A549 (cell line): ENCODE results near the gene CTNNA3. TPM values are rescaled to one million over a fixed set of nuclear protein-coding genes. Genes with fewer than 3 reads are reported as not detected.

Source experiments
- ATAC-seq, 2 experiments: fragments of 200-7000 bp in 1 of 2; fragments of >200 bp in 1 of 2; cut with Nextera tagmentation in 1 of 2; cut with Tn5 transposase in 1 of 2; 3 replicates each; pipeline versions ENCODE4 v1.8.0 to v1.9.1; 2018 to 2020; ENCODE audit warnings: mild to moderate bottlenecking in 1 of 2, moderate library complexity in 1 of 2
- CTCF ChIA-PET: fragments of 300-600 bp; sonication (Branson Sonifier 250); formaldehyde crosslinking; extraction: SDS; loops from one replicate; lab custom pipeline; 2021; ENCODE audit warnings: antibody characterized with exemption, inconsistent platforms; lab: Yijun Ruan, JAX
- POLR2A ChIA-PET: fragments of 350-600 bp; formaldehyde crosslinking; extraction: SDS; loops from one replicate; lab custom pipeline; 2021; ENCODE audit warnings: antibody characterized with exemption, inconsistent platforms; lab: Yijun Ruan, JAX
- DNase-seq, 2 experiments: peaks; one replicate each; pipeline versions ENCODE4 v3.0.0 to v3.0.0-alpha.2; 2011 to 2016; ENCODE audit warnings: low read depth in 1 of 2, low spot score in 1 of 2
- FAIRE-seq: peaks from 2 replicates; lab custom pipeline; 2011; peaks lifted over from hg19 to GRCh38; lab: Jason Lieb, UNC
- H3K27ac ChIP-seq, 2 experiments: fragments of >200 bp; sonication (Bioruptor Twin); formaldehyde crosslinking; 3 replicates each; pipeline ENCODE4 v1.5.1; 2016 to 2017
- H3K4me1 ChIP-seq: fragments of >200 bp; sonication (Bioruptor Twin); formaldehyde crosslinking; 3 replicates; pipeline ENCODE4 v1.6.1; 2016
- H3K4me2 ChIP-seq: fragments of >200 bp; sonication (Bioruptor Twin); formaldehyde crosslinking; 3 replicates; pipeline ENCODE4 v1.6.1; 2016
- H3K4me3 ChIP-seq: fragments of >200 bp; sonication (Bioruptor Twin); formaldehyde crosslinking; 3 replicates; pipeline ENCODE4 v1.5.1; 2016
- H3K9me3 ChIP-seq: fragments of >200 bp; sonication (Bioruptor Twin); formaldehyde crosslinking; 3 replicates; pipeline ENCODE4 v1.6.1; 2016
- BHLHE40 ChIP-seq: IDR thresholded peaks from 2 replicates; pipeline ENCODE4 v1.6.1; 2012; ENCODE audit warnings: low read depth, low read length, inconsistent platforms
- CHD2 ChIP-seq: fragments of 150-350 bp; IDR thresholded peaks from 2 replicates; pipeline ENCODE4 v1.6.1; 2014; ENCODE audit warnings: low read length; ENCODE audit not compliant: partially characterized antibody
- CHD4 ChIP-seq: fragments of 200-600 bp; sonication (generic); IDR thresholded peaks from 2 replicates; pipeline ENCODE4 v1.6.1; 2016; ENCODE audit warnings: antibody characterized with exemption, mild to moderate bottlenecking, borderline replicate concordance
- EP300 ChIP-seq, 2 experiments: fragments of >200 bp; sonication (Bioruptor Twin); formaldehyde crosslinking; IDR thresholded peaks; 2 replicates in 1 of 2; 3 replicates in 1 of 2; pipeline ENCODE4 v1.6.1; 2016 to 2017
- ESRRA ChIP-seq: fragments of 150-350 bp; IDR thresholded peaks from 2 replicates; pipeline ENCODE4 v1.6.1; 2014; ENCODE audit warnings: mild to moderate bottlenecking, low read length, borderline replicate concordance
- FOSB ChIP-seq: fragments of 250-450 bp; sonication (Bioruptor Pico); IDR thresholded peaks from 2 replicates; pipeline ENCODE4 v1.5.0; 2020; ENCODE audit warnings: mild to moderate bottlenecking, moderate library complexity
- FOXS1 ChIP-seq: fragments of 250-450 bp; sonication (Bioruptor Pico); IDR thresholded peaks from 2 replicates; pipeline ENCODE4 v1.5.0; 2020; ENCODE audit warnings: mild to moderate bottlenecking, moderate library complexity
- HEYL ChIP-seq: fragments of 250-450 bp; sonication (Bioruptor Pico); IDR thresholded peaks from 2 replicates; pipeline ENCODE4 v1.8.0; 2021; ENCODE audit warnings: mild to moderate bottlenecking, moderate library complexity
- HOXB5 ChIP-seq: fragments of 250-450 bp; sonication (Bioruptor Pico); IDR thresholded peaks from 2 replicates; pipeline ENCODE4 v1.5.0; 2020; ENCODE audit warnings: mild to moderate bottlenecking, moderate library complexity
- KDM1A ChIP-seq: fragments of 200-600 bp; sonication (generic); IDR thresholded peaks from 2 replicates; pipeline ENCODE4 v1.6.1; 2016; ENCODE audit warnings: low read depth, mild to moderate bottlenecking
- MAFK ChIP-seq: fragments of 450-650 bp; IDR thresholded peaks from 2 replicates; pipeline ENCODE4 v1.6.1; 2014; ENCODE audit not compliant: partially characterized antibody
- NPAS2 ChIP-seq: fragments of 250-450 bp; sonication (Bioruptor Pico); IDR thresholded peaks from 2 replicates; pipeline ENCODE4 v1.8.0; 2022; ENCODE audit warnings: mild to moderate bottlenecking, moderate library complexity, borderline replicate concordance
- POLR2AphosphoS2 ChIP-seq: conservative IDR thresholded peaks from 2 replicates; pipeline ENCODE4 v1.6.1; 2012; ENCODE audit warnings: low read length, improper control_type of control experiment, inconsistent platforms
- RAD21 ChIP-seq, 2 experiments: fragments of >200 bp in 1 of 2; sonication (Bioruptor Twin) in 1 of 2; formaldehyde crosslinking in 1 of 2; IDR thresholded peaks in 1 of 2; conservative IDR thresholded peaks in 1 of 2; 2 replicates in 1 of 2; 3 replicates in 1 of 2; pipeline ENCODE4 v1.6.1; 2012 to 2018; ENCODE audit warnings: inconsistent platforms in 1 of 2
- RARB ChIP-seq: fragments of 250-450 bp; sonication (Bioruptor Pico); IDR thresholded peaks from 2 replicates; pipeline ENCODE4 v1.8.0; 2021; ENCODE audit warnings: mild to moderate bottlenecking, moderate library complexity
- RFX5 ChIP-seq: fragments of 450-650 bp; IDR thresholded peaks from 2 replicates; pipeline ENCODE4 v1.7.1; 2014; ENCODE audit warnings: antibody characterized with exemption, mild to moderate bottlenecking, moderate library complexity
- SMC3 ChIP-seq: fragments of >200 bp; sonication (Bioruptor Twin); formaldehyde crosslinking; IDR thresholded peaks from 3 replicates; pipeline ENCODE4 v1.6.1; 2018; ENCODE audit warnings: inconsistent platforms
- TP53 ChIP-seq: fragments of 250-450 bp; sonication (Bioruptor Pico); IDR thresholded peaks from 2 replicates; pipeline ENCODE4 v1.5.0; 2021; ENCODE audit warnings: mild to moderate bottlenecking, moderate library complexity
- ZC3H11A ChIP-seq: fragments of 450-650 bp; IDR thresholded peaks from 2 replicates; pipeline ENCODE4 v1.6.1; 2014; ENCODE audit warnings: antibody characterized with exemption, mild to moderate bottlenecking
- ZNF302 ChIP-seq: fragments of 250-450 bp; sonication (Bioruptor Pico); IDR thresholded peaks from 2 replicates; pipeline ENCODE4 v1.9.0; 2021; ENCODE audit warnings: inconsistent platforms, mild to moderate bottlenecking, moderate library complexity
- ZSCAN20 ChIP-seq: fragments of 250-450 bp; sonication (Bioruptor Pico); IDR thresholded peaks from 2 replicates; pipeline ENCODE4 v1.8.0; 2022; ENCODE audit warnings: mild to moderate bottlenecking, moderate library complexity
- WGBS: methylation state at CpG from one replicate; pipeline ENCODE4 v1.1.6; 2017; ENCODE audit errors: missing lambda C conversion rate; 5-methylcytosine and 5-hydroxymethylcytosine counted together
- polyA plus RNA-seq, 4 experiments: library from polyadenylated mRNA; depleted of rRNA in 3 of 4; stranded (reverse); fragments of >200 nt; fragmentation: RNase III in 1 of 4; extraction: RNeasy Plus Mini Kit Qiagen cat#74134 plus additional on column Dnase treatment in 1 of 4; gene quantifications; 2 replicates in 3 of 4; 3 replicates in 1 of 4; pipeline ENCODE4 v1.2.3, GENCODE V29; 2011 to 2017
- TF ChIP-seq, protein P1 (sequence below): fragments of 200-600 bp; sonication (generic); IDR thresholded peaks from 2 replicates; pipeline ENCODE4 v1.6.1; 2016; ENCODE audit warnings: antibody characterized with exemption, mild to moderate bottlenecking, moderate library complexity
- TF ChIP-seq, protein P2 (sequence below): IDR thresholded peaks from 2 replicates; pipeline ENCODE4 v1.6.1; 2012
- TF ChIP-seq, protein P3 (sequence below): fragments of 250-450 bp; sonication (Bioruptor Pico); IDR thresholded peaks from 2 replicates; pipeline ENCODE4 v1.5.0; 2021; ENCODE audit warnings: mild to moderate bottlenecking, moderate library complexity, borderline replicate concordance
- TF ChIP-seq, protein P4 (sequence below): fragments of >200 bp; sonication (Bioruptor Twin); formaldehyde crosslinking; IDR thresholded peaks from 3 replicates; pipeline ENCODE4 v1.6.1; 2016
- TF ChIP-seq, protein P5 (sequence below): fragments of 450-650 bp; IDR thresholded peaks from 2 replicates; pipeline ENCODE4 v1.6.1; 2014; ENCODE audit warnings: antibody characterized with exemption

The CTNNA3 gene
- polyA plus RNA-seq, 2 of the 4 experiments (the other 2 are of a cell fraction): not detected

DNA sequence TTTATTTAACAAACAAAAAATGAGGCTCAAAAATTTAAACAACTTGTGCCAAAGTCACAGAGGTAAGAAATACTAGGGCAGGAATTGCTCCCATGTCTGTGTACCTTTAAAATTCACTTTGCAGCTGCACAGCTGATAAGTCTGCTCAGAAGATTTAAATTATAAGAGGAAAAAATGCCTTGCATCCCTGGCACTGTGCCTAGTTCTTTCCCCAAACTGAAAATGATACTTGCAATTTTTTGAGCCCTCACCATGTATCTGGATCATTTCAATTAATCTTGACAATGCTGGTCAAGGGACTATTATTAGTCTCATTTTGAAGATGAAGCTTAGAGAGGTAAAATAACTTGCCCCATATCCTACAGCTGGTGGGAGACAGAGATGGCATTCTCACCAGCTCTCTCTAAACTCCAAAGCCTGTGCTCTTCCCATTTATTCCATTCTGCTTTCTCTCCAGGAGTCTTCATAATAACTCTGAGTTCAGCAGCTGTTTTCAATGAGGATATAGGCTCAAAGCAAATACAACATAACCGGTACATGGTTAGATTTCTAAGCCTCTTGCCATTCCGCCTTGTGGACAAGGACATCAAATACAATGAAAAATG is 1120.6 kb downstream of the CTNNA3 start:
- POLR2A ChIA-PET: no interaction called here
- ATAC-seq (no peak), FAIRE-seq (no peak), DNase-seq (no peak)
- Histone ChIP-seq H3K4me2 (no peak overlapping the region), H3K9me3 (no peaks in the 10 kb centered on the region), H3K27ac (no peak overlapping the region), H3K4me3 (no peak overlapping the region), H3K4me1 (no peaks in the 10 kb centered on the region)
- no peak for TF ChIP-seq EP300 (IDR thresholded peaks at IDR 0.05)
- no peak for TF ChIP-seq FOSB (CRISPR knock-in tag)
- TF ChIP-seq POLR2AphosphoS2: no peak
- TF ChIP-seq HEYL: no peak
- TF ChIP-seq, protein P1, sequence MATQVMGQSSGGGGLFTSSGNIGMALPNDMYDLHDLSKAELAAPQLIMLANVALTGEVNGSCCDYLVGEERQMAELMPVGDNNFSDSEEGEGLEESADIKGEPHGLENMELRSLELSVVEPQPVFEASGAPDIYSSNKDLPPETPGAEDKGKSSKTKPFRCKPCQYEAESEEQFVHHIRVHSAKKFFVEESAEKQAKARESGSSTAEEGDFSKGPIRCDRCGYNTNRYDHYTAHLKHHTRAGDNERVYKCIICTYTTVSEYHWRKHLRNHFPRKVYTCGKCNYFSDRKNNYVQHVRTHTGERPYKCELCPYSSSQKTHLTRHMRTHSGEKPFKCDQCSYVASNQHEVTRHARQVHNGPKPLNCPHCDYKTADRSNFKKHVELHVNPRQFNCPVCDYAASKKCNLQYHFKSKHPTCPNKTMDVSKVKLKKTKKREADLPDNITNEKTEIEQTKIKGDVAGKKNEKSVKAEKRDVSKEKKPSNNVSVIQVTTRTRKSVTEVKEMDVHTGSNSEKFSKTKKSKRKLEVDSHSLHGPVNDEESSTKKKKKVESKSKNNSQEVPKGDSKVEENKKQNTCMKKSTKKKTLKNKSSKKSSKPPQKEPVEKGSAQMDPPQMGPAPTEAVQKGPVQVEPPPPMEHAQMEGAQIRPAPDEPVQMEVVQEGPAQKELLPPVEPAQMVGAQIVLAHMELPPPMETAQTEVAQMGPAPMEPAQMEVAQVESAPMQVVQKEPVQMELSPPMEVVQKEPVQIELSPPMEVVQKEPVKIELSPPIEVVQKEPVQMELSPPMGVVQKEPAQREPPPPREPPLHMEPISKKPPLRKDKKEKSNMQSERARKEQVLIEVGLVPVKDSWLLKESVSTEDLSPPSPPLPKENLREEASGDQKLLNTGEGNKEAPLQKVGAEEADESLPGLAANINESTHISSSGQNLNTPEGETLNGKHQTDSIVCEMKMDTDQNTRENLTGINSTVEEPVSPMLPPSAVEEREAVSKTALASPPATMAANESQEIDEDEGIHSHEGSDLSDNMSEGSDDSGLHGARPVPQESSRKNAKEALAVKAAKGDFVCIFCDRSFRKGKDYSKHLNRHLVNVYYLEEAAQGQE: no peak
- TF ChIP-seq RARB (CRISPR knock-in tag): no peak
- TF ChIP-seq CHD4: no peak
- no peak for TF ChIP-seq RFX5
- no peak for TF ChIP-seq SMC3
- no peak for TF ChIP-seq ZNF302 (CRISPR knock-in tag)
- no peak for TF ChIP-seq NPAS2 (CRISPR knock-in tag)
- TF ChIP-seq, protein P2, sequence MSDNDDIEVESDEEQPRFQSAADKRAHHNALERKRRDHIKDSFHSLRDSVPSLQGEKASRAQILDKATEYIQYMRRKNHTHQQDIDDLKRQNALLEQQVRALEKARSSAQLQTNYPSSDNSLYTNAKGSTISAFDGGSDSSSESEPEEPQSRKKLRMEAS: no peak
- no peak for TF ChIP-seq RAD21 (conservative IDR thresholded peaks at IDR 0.05 in 1 of 2, IDR thresholded peaks at IDR 0.05 in 1 of 2)
- no peak for TF ChIP-seq ZC3H11A
- TF ChIP-seq MAFK: no peak
- WGBS: 19% methylated on average over 2 of the region's 2 CpGs
- CTCF ChIA-PET: interaction anchor here (0.5 kb wide), 1 partner anchor 268 kb away, joined by 3 read pairs; no protein-coding TSS in a partner anchor

DNA sequence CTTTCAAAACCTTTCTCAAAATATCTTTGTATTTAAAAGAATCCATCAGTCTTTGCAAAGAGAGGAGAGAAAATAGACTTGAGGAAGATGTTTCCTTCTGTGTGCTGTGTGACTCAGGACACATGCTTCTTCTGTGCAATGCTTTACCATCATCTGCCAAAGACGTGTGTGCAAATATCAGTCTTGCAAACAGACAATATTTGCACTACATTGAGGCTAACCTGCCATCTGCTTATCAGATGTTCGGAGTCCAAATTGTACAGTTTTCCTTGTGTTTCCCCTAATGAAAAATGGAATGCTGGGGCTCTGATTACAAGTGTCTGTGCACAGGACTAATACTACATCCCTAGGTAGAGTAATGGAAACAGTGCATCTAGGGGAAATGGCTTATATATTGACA is 1123.3 kb downstream of the CTNNA3 start:
- ATAC-seq: no peak

More for the DNA sequence above, 1123.3 kb downstream of the CTNNA3 start:
- POLR2A ChIA-PET: no interaction called here
- Histone ChIP-seq H3K9me3 (no peaks in the 10 kb centered on the region), H3K27ac (no peak overlapping the region), H3K4me1 (no peaks in the 10 kb centered on the region), H3K4me2 (no peak overlapping the region)
- WGBS: 3% methylated on average over 2 of the region's 2 CpGs
- no peak for DNase-seq
- TF ChIP-seq ZC3H11A: no peak
- TF ChIP-seq, protein P2: no peak
- TF ChIP-seq TP53: no peak
- TF ChIP-seq, protein P3, sequence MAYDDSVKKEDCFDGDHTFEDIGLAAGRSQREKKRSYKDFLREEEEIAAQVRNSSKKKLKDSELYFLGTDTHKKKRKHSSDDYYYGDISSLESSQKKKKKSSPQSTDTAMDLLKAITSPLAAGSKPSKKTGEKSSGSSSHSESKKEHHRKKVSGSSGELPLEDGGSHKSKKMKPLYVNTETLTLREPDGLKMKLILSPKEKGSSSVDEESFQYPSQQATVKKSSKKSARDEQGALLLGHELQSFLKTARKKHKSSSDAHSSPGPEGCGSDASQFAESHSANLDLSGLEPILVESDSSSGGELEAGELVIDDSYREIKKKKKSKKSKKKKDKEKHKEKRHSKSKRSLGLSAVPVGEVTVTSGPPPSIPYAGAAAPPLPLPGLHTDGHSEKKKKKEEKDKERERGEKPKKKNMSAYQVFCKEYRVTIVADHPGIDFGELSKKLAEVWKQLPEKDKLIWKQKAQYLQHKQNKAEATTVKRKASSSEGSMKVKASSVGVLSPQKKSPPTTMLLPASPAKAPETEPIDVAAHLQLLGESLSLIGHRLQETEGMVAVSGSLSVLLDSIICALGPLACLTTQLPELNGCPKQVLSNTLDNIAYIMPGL (CRISPR knock-in tag): no peak
- TF ChIP-seq, protein P4, sequence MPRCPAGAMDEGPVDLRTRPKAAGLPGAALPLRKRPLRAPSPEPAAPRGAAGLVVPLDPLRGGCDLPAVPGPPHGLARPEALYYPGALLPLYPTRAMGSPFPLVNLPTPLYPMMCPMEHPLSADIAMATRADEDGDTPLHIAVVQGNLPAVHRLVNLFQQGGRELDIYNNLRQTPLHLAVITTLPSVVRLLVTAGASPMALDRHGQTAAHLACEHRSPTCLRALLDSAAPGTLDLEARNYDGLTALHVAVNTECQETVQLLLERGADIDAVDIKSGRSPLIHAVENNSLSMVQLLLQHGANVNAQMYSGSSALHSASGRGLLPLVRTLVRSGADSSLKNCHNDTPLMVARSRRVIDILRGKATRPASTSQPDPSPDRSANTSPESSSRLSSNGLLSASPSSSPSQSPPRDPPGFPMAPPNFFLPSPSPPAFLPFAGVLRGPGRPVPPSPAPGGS: no peak
- no peak for TF ChIP-seq ZSCAN20
- TF ChIP-seq KDM1A: no peak
- no peak for TF ChIP-seq FOXS1 (CRISPR knock-in tag)
- TF ChIP-seq ESRRA: no peak
- TF ChIP-seq BHLHE40: no peak
- TF ChIP-seq CHD2: no peak
- no peak for TF ChIP-seq HOXB5
- TF ChIP-seq EP300 (IDR thresholded peaks at IDR 0.05): no peak
- TF ChIP-seq, protein P5, sequence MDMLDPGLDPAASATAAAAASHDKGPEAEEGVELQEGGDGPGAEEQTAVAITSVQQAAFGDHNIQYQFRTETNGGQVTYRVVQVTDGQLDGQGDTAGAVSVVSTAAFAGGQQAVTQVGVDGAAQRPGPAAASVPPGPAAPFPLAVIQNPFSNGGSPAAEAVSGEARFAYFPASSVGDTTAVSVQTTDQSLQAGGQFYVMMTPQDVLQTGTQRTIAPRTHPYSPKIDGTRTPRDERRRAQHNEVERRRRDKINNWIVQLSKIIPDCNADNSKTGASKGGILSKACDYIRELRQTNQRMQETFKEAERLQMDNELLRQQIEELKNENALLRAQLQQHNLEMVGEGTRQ: no peak
- TF ChIP-seq, all 56 proteins: peak for 0
- CTCF ChIA-PET: no interaction called here
- FAIRE-seq: no peak
- H3K4me3 ChIP-seq: no peak overlapping the region
